ENCODE results near the gene LRRC8C. TPM values are rescaled to one million over a fixed set of nuclear protein-coding genes. Genes with fewer than 3 reads are reported as not detected.

Gene LRRC8C
- total RNA-seq, 1 donor from 2014 or later: 4.6 TPM

GRCh38 chr1:89727517-89728312 is 94.8 kb downstream of the LRRC8C start:
- H3K4me3 Mint-ChIP-seq: no peak overlapping the region
- no peak overlapping the region for H3K27ac Mint-ChIP-seq (ENCODE audit: unreplicated experiment)
- no peak for TF ChIP-seq CTCF (conservative IDR thresholded peaks at IDR 0.05)
- H3K4me1 Mint-ChIP-seq: no peaks in the 10 kb centered on the region
- DNase-seq (ENCODE audit: low read depth, low spot score): no peak
- no peaks in the 10 kb centered on the region for H3K27me3 Mint-ChIP-seq (ENCODE audit: low read depth)
- peaks cover 2% of the 10 kb centered on the region for H3K9me3 Mint-ChIP-seq
- H3K36me3 Mint-ChIP-seq (ENCODE audit: low read depth): no peaks in the 10 kb centered on the region

GRCh38 chr1:89728381-89728780 is 95.5 kb downstream of the LRRC8C start:
- no peak for DNase-seq (ENCODE audit: low read depth, low spot score)
- TF ChIP-seq CTCF (conservative IDR thresholded peaks at IDR 0.05): no peak
- Mint-ChIP-seq H3K9me3 (no peaks in the 10 kb centered on the region), H3K36me3 (ENCODE audit: low read depth) (no peaks in the 10 kb centered on the region), H3K27me3 (ENCODE audit: low read depth) (no peaks in the 10 kb centered on the region), H3K27ac (ENCODE audit: unreplicated experiment) (no peak overlapping the region), H3K4me3 (no peak overlapping the region), H3K4me1 (no peaks in the 10 kb centered on the region)

GRCh38 chr1:89732206-89732605 is 99.3 kb downstream of the LRRC8C start:
- no peak overlapping the region for H3K27ac Mint-ChIP-seq (ENCODE audit: unreplicated experiment)
- H3K4me1 Mint-ChIP-seq: no peaks in the 10 kb centered on the region
- H3K4me3 Mint-ChIP-seq: no peak overlapping the region
- DNase-seq (ENCODE audit: low read depth, low spot score): no peak
- no peaks in the 10 kb centered on the region for H3K36me3 Mint-ChIP-seq (ENCODE audit: low read depth)
- TF ChIP-seq CTCF (conservative IDR thresholded peaks at IDR 0.05): no peak
- H3K9me3 Mint-ChIP-seq: no peaks in the 10 kb centered on the region
- H3K27me3 Mint-ChIP-seq (ENCODE audit: low read depth): no peaks in the 10 kb centered on the region

GRCh38 chr1:89732643-89733222 is 99.8 kb downstream of the LRRC8C start:
- H3K4me1 Mint-ChIP-seq: no peaks in the 10 kb centered on the region
- no peak overlapping the region for H3K27ac Mint-ChIP-seq (ENCODE audit: unreplicated experiment)
- no peaks in the 10 kb centered on the region for H3K36me3 Mint-ChIP-seq (ENCODE audit: low read depth)
- no peak overlapping the region for H3K4me3 Mint-ChIP-seq
- H3K9me3 Mint-ChIP-seq: no peaks in the 10 kb centered on the region
- H3K27me3 Mint-ChIP-seq (ENCODE audit: low read depth): no peaks in the 10 kb centered on the region
- no peak for TF ChIP-seq CTCF (conservative IDR thresholded peaks at IDR 0.05)
- DNase-seq (ENCODE audit: low read depth, low spot score): no peak

GRCh38 chr1:89733748-89734147 is 100.8 kb downstream of the LRRC8C start:
- H3K27ac Mint-ChIP-seq (ENCODE audit: unreplicated experiment): no peak overlapping the region
- DNase-seq (ENCODE audit: low read depth, low spot score): no peak
- H3K9me3 Mint-ChIP-seq: no peaks in the 10 kb centered on the region
- no peaks in the 10 kb centered on the region for H3K27me3 Mint-ChIP-seq (ENCODE audit: low read depth)
- H3K4me3 Mint-ChIP-seq: no peak overlapping the region
- no peaks in the 10 kb centered on the region for H3K36me3 Mint-ChIP-seq (ENCODE audit: low read depth)
- TF ChIP-seq CTCF (conservative IDR thresholded peaks at IDR 0.05): no peak
- H3K4me1 Mint-ChIP-seq: no peaks in the 10 kb centered on the region
